ENCODE measurements around the gene PILRA. TPM values are rescaled to one million over a fixed set of nuclear protein-coding genes. Genes with fewer than 3 reads are reported as not detected.

Gene PILRA
- polyA plus RNA-seq, 4 donors, result 0.81 to 5.0 (median 3.4) TPM

DNA sequence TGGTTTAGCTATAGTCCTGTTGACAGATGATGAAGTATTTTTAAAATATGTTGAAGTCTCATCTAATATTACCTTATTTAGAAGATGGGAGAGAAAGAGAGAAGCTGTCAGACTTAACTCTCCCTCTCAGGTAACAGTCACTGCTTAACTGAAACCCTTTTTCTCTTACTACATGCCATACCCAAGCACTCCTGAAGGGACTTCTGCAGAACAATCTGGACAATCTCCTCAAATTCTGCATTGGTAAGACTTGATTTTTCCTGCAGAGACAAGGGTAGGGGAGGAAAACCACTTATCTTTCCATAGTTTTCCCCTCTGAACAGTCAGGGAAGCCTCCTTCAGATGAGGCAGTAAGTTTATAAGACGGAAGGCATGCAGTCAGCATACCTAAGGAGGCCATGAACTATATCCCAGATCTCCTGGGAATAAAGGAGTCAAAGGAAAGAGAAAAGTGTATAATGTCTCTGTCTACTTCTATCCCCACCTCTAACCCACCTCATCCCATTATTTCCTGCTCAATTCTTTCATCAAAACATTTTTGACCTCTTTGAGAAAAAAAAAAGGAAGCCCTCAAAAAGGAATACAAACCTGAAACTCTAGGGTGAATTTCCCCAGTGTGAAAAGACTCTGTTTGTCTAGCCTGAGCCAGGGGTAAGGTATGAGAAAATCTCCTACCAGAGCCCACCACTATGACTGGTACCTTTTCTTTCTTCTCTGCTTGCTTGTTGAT, 45.8 kb downstream of the PILRA start:
- Histone ChIP-seq H3K27ac (ENCODE audit: low read depth in 1 of 3, low read length in 2 of 3) (no peak overlapping the region), H3K36me3 (ENCODE audit: control insufficient read depth in 3 of 3, insufficient read depth in 2 of 3, low read depth in 1 of 3, low read length in 3 of 3) (no peaks in the 10 kb centered on the region), H3K4me3 (ENCODE audit: low read depth in 1 of 3, low read length in 3 of 3) (no peak overlapping the region), H3K9me3 (ENCODE audit: control insufficient read depth in 2 of 2, insufficient read depth in 1 of 2, low read depth in 1 of 2, low read length in 1 of 2) (no peaks in the 10 kb centered on the region), H3K27me3 (ENCODE audit: control insufficient read depth in 3 of 3, insufficient read depth in 3 of 3, low read length in 3 of 3) (no peaks in the 10 kb centered on the region), H3K4me1 (ENCODE audit: control insufficient read depth in 3 of 3, insufficient read depth in 2 of 3, low read depth in 1 of 3, low read length in 2 of 3) (no peaks in the 10 kb centered on the region)
- no peak for DNase-seq
- no peak for FAIRE-seq
- 84 to 90% (median 88%) methylated on average over 1 of the region's 1 CpG for WGBS, 3 donors

DNA sequence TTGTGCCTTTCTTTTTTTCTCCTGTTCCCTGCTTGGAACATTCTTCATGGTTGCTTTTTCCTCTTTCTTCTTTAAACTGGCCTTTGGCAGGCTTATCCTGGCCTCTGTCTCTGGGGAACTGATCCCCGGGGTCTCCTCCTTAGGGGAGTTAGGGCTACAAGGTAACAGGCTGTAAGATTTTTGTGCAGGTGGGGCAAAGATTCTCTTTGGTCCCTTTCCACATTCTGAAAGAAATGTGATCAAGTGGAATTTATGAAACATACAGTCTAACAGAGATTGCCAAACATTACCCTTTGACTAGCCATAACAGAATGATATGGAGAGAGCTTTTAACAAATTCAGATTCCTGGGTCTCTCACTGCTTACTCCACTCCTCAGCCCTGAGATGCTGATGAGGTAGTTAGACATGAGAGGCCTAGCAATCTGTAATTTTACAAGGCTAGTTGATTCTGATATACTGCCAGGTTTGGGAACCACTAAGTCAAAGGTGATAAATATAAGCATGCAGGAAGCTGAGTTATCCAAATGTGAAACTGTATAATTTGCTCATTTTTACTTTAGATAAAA, 46.5 kb downstream of the PILRA start:
- H3K4me1 ChIP-seq (ENCODE audit: control insufficient read depth in 3 of 3, insufficient read depth in 2 of 3, low read depth in 1 of 3, low read length in 2 of 3), result no peaks in the 10 kb centered on the region
- WGBS, 3 donors, result 78 to 85% (median 82%) methylated on average over 1 of the region's 1 CpG
- no peak for DNase-seq
- no peaks in the 10 kb centered on the region for H3K27me3 ChIP-seq (ENCODE audit: control insufficient read depth in 3 of 3, insufficient read depth in 3 of 3, low read length in 3 of 3)
- FAIRE-seq, result no peak
- H3K27ac ChIP-seq (ENCODE audit: low read depth in 1 of 3, low read length in 2 of 3), result no peak overlapping the region
- H3K9me3 ChIP-seq (ENCODE audit: control insufficient read depth in 2 of 2, insufficient read depth in 1 of 2, low read depth in 1 of 2, low read length in 1 of 2), result no peaks in the 10 kb centered on the region
- no peak overlapping the region for H3K4me3 ChIP-seq (ENCODE audit: low read depth in 1 of 3, low read length in 3 of 3)
- H3K36me3 ChIP-seq (ENCODE audit: control insufficient read depth in 3 of 3, insufficient read depth in 2 of 3, low read depth in 1 of 3, low read length in 3 of 3), result no peaks in the 10 kb centered on the region

DNA sequence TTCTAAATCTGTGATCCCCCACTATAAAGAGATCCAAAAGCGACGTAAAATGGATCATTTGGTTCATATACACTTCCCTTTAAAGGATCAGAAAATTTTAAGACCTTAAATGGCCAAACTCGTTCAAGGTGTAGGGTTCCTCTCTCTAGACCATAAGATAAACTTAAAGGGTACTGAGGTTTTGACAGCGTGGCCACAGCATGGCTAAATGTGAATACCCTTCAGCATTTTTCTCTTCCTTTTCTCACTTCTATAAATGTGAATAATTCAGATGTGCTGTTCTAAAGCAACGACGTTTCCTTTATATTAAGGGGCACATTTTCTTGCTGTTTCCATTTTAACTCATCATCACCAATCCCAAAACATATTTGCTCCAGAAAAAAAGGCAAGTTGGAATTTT, 50.0 kb downstream of the PILRA start:
- Histone ChIP-seq H3K36me3 (ENCODE audit: control insufficient read depth in 3 of 3, insufficient read depth in 2 of 3, low read depth in 1 of 3, low read length in 3 of 3) (no peaks in the 10 kb centered on the region), H3K4me3 (ENCODE audit: low read depth in 1 of 3, low read length in 3 of 3) (no peak overlapping the region), H3K27ac (ENCODE audit: low read depth in 1 of 3, low read length in 2 of 3) (no peak overlapping the region), H3K27me3 (ENCODE audit: control insufficient read depth in 3 of 3, insufficient read depth in 3 of 3, low read length in 3 of 3) (no peaks in the 10 kb centered on the region), H3K9me3 (ENCODE audit: control insufficient read depth in 2 of 2, insufficient read depth in 1 of 2, low read depth in 1 of 2, low read length in 1 of 2) (peaks cover 0 to 5% of the 10 kb centered on the region in 2 donors), H3K4me1 (ENCODE audit: control insufficient read depth in 3 of 3, insufficient read depth in 2 of 3, low read depth in 1 of 3, low read length in 2 of 3) (peaks cover 0 to 5% (median 0%) of the 10 kb centered on the region in 3 donors)
- DNase-seq (no peak), FAIRE-seq (no peak)
- WGBS, 3 donors, result 76 to 96% (median 82%) methylated on average over 6 of the region's 6 CpGs

GRCh38 chr7:100425347-100425746, 52.1 kb downstream of the PILRA start:
- Histone ChIP-seq H3K27me3 (ENCODE audit: control insufficient read depth in 3 of 3, insufficient read depth in 3 of 3, low read length in 3 of 3) (no peaks in the 10 kb centered on the region), H3K4me1 (ENCODE audit: control insufficient read depth in 3 of 3, insufficient read depth in 2 of 3, low read depth in 1 of 3, low read length in 2 of 3) (peaks cover 0 to 5% (median 0%) of the 10 kb centered on the region in 3 donors), H3K4me3 (ENCODE audit: low read depth in 1 of 3, low read length in 3 of 3) (no peak overlapping the region), H3K9me3 (ENCODE audit: control insufficient read depth in 2 of 2, insufficient read depth in 1 of 2, low read depth in 1 of 2, low read length in 1 of 2) (peaks cover 0 to 5% of the 10 kb centered on the region in 2 donors), H3K36me3 (ENCODE audit: control insufficient read depth in 3 of 3, insufficient read depth in 2 of 3, low read depth in 1 of 3, low read length in 3 of 3) (no peaks in the 10 kb centered on the region), H3K27ac (ENCODE audit: low read depth in 1 of 3, low read length in 2 of 3) (no peak overlapping the region)
- FAIRE-seq (no peak), DNase-seq (no peak)
- WGBS, 3 donors, result 42 to 86% (median 80%) methylated on average over 1 of the region's 1 CpG

GRCh38 chr7:100426516-100426915, 53.2 kb downstream of the PILRA start:
- Histone ChIP-seq H3K4me1 (ENCODE audit: control insufficient read depth in 3 of 3, insufficient read depth in 2 of 3, low read depth in 1 of 3, low read length in 2 of 3) (peaks cover 0 to 16% (median 2%) of the 10 kb centered on the region in 3 donors), H3K27me3 (ENCODE audit: control insufficient read depth in 3 of 3, insufficient read depth in 3 of 3, low read length in 3 of 3) (no peaks in the 10 kb centered on the region), H3K9me3 (ENCODE audit: control insufficient read depth in 2 of 2, insufficient read depth in 1 of 2, low read depth in 1 of 2, low read length in 1 of 2) (peaks cover 0 to 5% of the 10 kb centered on the region in 2 donors), H3K4me3 (ENCODE audit: low read depth in 1 of 3, low read length in 3 of 3) (no peak overlapping the region), H3K36me3 (ENCODE audit: control insufficient read depth in 3 of 3, insufficient read depth in 2 of 3, low read depth in 1 of 3, low read length in 3 of 3) (peaks cover 0 to 10% (median 0%) of the 10 kb centered on the region in 3 donors), H3K27ac (ENCODE audit: low read depth in 1 of 3, low read length in 2 of 3) (no peak overlapping the region)
- no peak for DNase-seq
- no peak for FAIRE-seq

- WGBS, 3 donors, result 52 to 68% (median 58%) methylated on average over 16 of the region's 16 CpGs
- Histone ChIP-seq H3K27ac (ENCODE audit: low read depth in 1 of 3, low read length in 2 of 3) (peak overlapping the region in 2 of 3 donors; percentile 94 to 100), H3K4me1 (ENCODE audit: control insufficient read depth in 3 of 3, insufficient read depth in 2 of 3, low read depth in 1 of 3, low read length in 2 of 3) (peaks cover 0 to 29% (median 2%) of the 10 kb centered on the region in 3 donors), H3K27me3 (ENCODE audit: control insufficient read depth in 3 of 3, insufficient read depth in 3 of 3, low read length in 3 of 3) (no peaks in the 10 kb centered on the region), H3K4me3 (ENCODE audit: low read depth in 1 of 3, low read length in 3 of 3) (peak overlapping the region in 1 of 3 donors; percentile 83), H3K9me3 (ENCODE audit: control insufficient read depth in 2 of 2, insufficient read depth in 1 of 2, low read depth in 1 of 2, low read length in 1 of 2) (peaks cover 0 to 5% of the 10 kb centered on the region in 2 donors), H3K36me3 (ENCODE audit: control insufficient read depth in 3 of 3, insufficient read depth in 2 of 3, low read depth in 1 of 3, low read length in 3 of 3) (peaks cover 0 to 22% (median 0%) of the 10 kb centered on the region in 3 donors)
- no peak for FAIRE-seq
- no peak for DNase-seq
Observed at GRCh38 chr7:100427762-100428198, 54.5 kb downstream of the PILRA start.

GRCh38 chr7:100428199-100428966, 55.1 kb downstream of the PILRA start, which contains the start of gene ZCWPW1:
ZCWPW1 (minus strand) TSS chr7:100428703; CDS start chr7:100420649, 8,054 bp downstream.
- peak within 1 kb of the TSS; percentile 81 to 88 (median 83) for H3K4me3 ChIP-seq (ENCODE audit: low read depth in 1 of 3, low read length in 3 of 3)
- H3K27ac ChIP-seq (ENCODE audit: low read depth in 1 of 3, low read length in 2 of 3), result peak within 1 kb of the TSS; percentile 92 to 100 (median 94)
- peaks cover 0 to 5% of the 10 kb centered on the region in 2 donors for H3K9me3 ChIP-seq (ENCODE audit: control insufficient read depth in 2 of 2, insufficient read depth in 1 of 2, low read depth in 1 of 2, low read length in 1 of 2)
- FAIRE-seq (no peak), DNase-seq (peak; percentile 97 to 99)
- peaks cover 0 to 30% (median 2%) of the 10 kb centered on the region in 3 donors for H3K4me1 ChIP-seq (ENCODE audit: control insufficient read depth in 3 of 3, insufficient read depth in 2 of 3, low read depth in 1 of 3, low read length in 2 of 3)
- 0 to 1% (median 0%) methylated on average over 66 of the region's 66 CpGs for WGBS, 3 donors
- no peaks in the 10 kb centered on the region for H3K27me3 ChIP-seq (ENCODE audit: control insufficient read depth in 3 of 3, insufficient read depth in 3 of 3, low read length in 3 of 3)
- H3K36me3 ChIP-seq (ENCODE audit: control insufficient read depth in 3 of 3, insufficient read depth in 2 of 3, low read depth in 1 of 3, low read length in 3 of 3), result peaks cover 0 to 28% (median 0%) of the 10 kb centered on the region in 3 donors

- Histone ChIP-seq H3K4me1 (ENCODE audit: control insufficient read depth in 3 of 3, insufficient read depth in 2 of 3, low read depth in 1 of 3, low read length in 2 of 3) (peaks cover 0 to 30% (median 2%) of the 10 kb centered on the region in 3 donors), H3K9me3 (ENCODE audit: control insufficient read depth in 2 of 2, insufficient read depth in 1 of 2, low read depth in 1 of 2, low read length in 1 of 2) (peaks cover 0 to 5% of the 10 kb centered on the region in 2 donors), H3K27me3 (ENCODE audit: control insufficient read depth in 3 of 3, insufficient read depth in 3 of 3, low read length in 3 of 3) (no peaks in the 10 kb centered on the region), H3K27ac (ENCODE audit: low read depth in 1 of 3, low read length in 2 of 3) (peak overlapping the region; percentile 92 to 100 (median 94)), H3K36me3 (ENCODE audit: control insufficient read depth in 3 of 3, insufficient read depth in 2 of 3, low read depth in 1 of 3, low read length in 3 of 3) (peaks cover 0 to 36% (median 0%) of the 10 kb centered on the region in 3 donors), H3K4me3 (ENCODE audit: low read depth in 1 of 3, low read length in 3 of 3) (peak overlapping the region; percentile 81 to 88 (median 83))
- 0 to 1% (median 0%) methylated on average over 36 to 40 of the region's 40 CpGs for WGBS, 3 donors
- DNase-seq (peak; percentile 100), FAIRE-seq (no peak)
Observed at GRCh38 chr7:100428967-100429636, 55.8 kb downstream of the PILRA start.
